SK-N-MC (cell line): ENCODE measurements around the gene PCNT.

Experiments
- EZH2 ChIP-seq: fragments of 200-600 bp; sonication (generic); IDR thresholded peaks from one replicate; pipeline ENCODE4 v1.6.1; 2017; ENCODE audit warnings: antibody characterized with exemption
- POLR2AphosphoS5 ChIP-seq: IDR thresholded peaks from 2 replicates; pipeline ENCODE4 v1.6.1; 2012; ENCODE audit warnings: mild to moderate bottlenecking, low read depth, low read length, borderline replicate concordance

DNA sequence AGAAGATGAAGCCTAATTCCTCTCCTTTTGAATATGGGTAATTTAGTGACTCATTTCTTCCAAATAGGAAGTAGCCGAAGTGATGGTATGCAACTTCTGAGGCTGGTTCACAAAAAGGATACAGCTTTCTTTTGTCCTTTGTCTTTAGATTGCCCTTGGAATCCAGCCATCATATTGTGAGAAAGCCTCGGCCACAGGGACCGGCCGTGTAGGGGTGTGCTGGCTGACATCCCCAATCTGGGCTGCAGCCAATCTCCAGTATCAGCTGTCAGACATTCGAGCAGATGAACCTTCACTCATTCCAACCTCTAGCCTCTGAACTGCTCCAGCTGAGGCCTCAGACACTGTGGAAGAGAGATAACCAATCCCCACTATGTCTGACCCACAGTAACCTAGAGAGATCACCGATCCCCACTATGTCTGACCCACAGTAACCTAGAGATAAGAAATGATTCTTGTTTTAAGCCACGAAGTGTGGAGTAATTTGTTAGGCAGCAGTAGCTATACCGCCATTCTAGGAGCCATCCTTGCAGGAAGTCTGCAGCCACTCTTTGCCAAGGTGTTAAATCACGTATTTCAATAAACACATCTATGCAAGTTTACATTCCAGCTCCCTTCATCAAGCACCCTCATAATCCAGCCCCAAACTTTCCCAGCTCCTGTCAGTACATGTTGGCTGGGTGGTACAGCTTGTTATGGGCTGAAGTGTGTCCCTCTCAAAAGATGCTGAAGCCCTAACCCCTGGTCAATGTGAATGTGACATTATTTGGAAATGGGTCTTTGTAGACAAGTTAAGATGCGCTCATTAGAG lies 131.8 kb downstream of the PCNT start:
- TF ChIP-seq POLR2AphosphoS5 (no peak; the same call in 1 of the 2 replicates), EZH2 (no peak)
